Stomach (tissue), 4 donors: ENCODE measurements around the gene CSNK1G1.

Experiments used
- CTCF ChIP-seq, 7 experiments: fragments of 450-650 bp in 4 of 7; fragments of 200-600 bp in 3 of 7; sonication (generic) in 3 of 7; IDR thresholded peaks; one replicate each; pipeline ENCODE4 v1.5.1; 2016 to 2019; ENCODE audit warnings: antibody characterized with exemption in 7 of 7, control low read depth in 2 of 7, mild to moderate bottlenecking in 1 of 7
- POLR2AphosphoS5 ChIP-seq, 3 donors: sonication (generic); formaldehyde crosslinking; IDR thresholded peaks; one replicate each; pipeline ENCODE4 v1.6.1; 2016; ENCODE audit warnings: antibody characterized with exemption in 3 of 3

- TF ChIP-seq CTCF (IDR thresholded peaks at IDR 0.05) (no peak), POLR2AphosphoS5 (IDR thresholded peaks at IDR 0.05) (no peak)
These were observed 73.3 kb downstream of the CSNK1G1 start for GRCh38 chr15:64282701-64283100.
